GM12878 (cell line): Measurements from ENCODE around the gene NOVA2. TPM values are rescaled to one million over a fixed set of nuclear protein-coding genes. Genes with fewer than 3 reads are reported as not detected.

Experiments used
- MLLT1 ChIP-seq: fragments of 450-650 bp; IDR thresholded peaks from 2 replicates; pipeline ENCODE4 v1.6.1; 2016; ENCODE audit warnings: mild to moderate bottlenecking
- NR2C1 ChIP-seq: fragments of 450-650 bp; IDR thresholded peaks from 2 replicates; pipeline ENCODE4 v1.6.1; 2017; ENCODE audit warnings: antibody characterized with exemption, mild to moderate bottlenecking, moderate library complexity
- REST ChIP-seq: IDR thresholded peaks from 2 replicates; pipeline ENCODE4 v1.6.1; 2012; ENCODE audit warnings: mild to moderate bottlenecking, low read depth, low read length
- YY1 ChIP-seq: IDR thresholded peaks from 2 replicates; pipeline ENCODE4 v1.6.1; 2011; ENCODE audit warnings: low read depth, mild to moderate bottlenecking, low read length
- polyA plus RNA-seq, 11 experiments: library from polyadenylated mRNA; depleted of rRNA in 4 of 11; unstranded in 6 of 11; stranded (reverse) in 5 of 11; fragments of >200 nt; fragmentation: Nextera tagmentation in 4 of 11; fragmentation: Illumina TruSeq in 1 of 11; extraction: Ambion mirVana in 4 of 11; extraction: Trizol in 1 of 11; gene quantifications; 1 replicate in 1 of 11; 2 replicates in 10 of 11; pipeline versions ENCODE4 v1.2.1 to v1.2.3, GENCODE V29; 2011 to 2016; ENCODE audit warnings: inconsistent platforms in 2 of 11, missing spikeins in 2 of 11, low read depth in 1 of 11
- total RNA-seq, 4 experiments: library from RNA; depleted of rRNA in 3 of 4; stranded (reverse); fragments of >200 nt in 3 of 4; fragmentation: Illumina TruSeq in 1 of 4; extraction: Trizol in 1 of 4; gene quantifications; 2 replicates each; pipeline versions ENCODE4 v1.2.1 to v1.2.3, GENCODE V29; 2013 to 2021
- TF ChIP-seq, protein P1 (sequence below): IDR thresholded peaks from 2 replicates; pipeline ENCODE4 v1.6.1; 2012; ENCODE audit warnings: low read depth, low read length, improper control_type of control experiment

The NOVA2 gene
- total and polyA plus RNA-seq, 10 of the 15 experiments (the other 5 are each of a cell fraction or from before 2014, with no cell fraction given) = under 0.01 to 0.44 (median 0.03) TPM; not detected in 4

- TF ChIP-seq, protein P1, sequence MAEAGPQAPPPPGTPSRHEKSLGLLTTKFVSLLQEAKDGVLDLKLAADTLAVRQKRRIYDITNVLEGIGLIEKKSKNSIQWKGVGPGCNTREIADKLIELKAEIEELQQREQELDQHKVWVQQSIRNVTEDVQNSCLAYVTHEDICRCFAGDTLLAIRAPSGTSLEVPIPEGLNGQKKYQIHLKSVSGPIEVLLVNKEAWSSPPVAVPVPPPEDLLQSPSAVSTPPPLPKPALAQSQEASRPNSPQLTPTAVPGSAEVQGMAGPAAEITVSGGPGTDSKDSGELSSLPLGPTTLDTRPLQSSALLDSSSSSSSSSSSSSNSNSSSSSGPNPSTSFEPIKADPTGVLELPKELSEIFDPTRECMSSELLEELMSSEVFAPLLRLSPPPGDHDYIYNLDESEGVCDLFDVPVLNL = no peak
- TF ChIP-seq YY1 = peak; percentile 53; the same call in 1 of the 2 replicates
- peak; percentile 37; the same call in 1 of the 2 replicates for TF ChIP-seq NR2C1
- no peak for TF ChIP-seq REST
- TF ChIP-seq MLLT1 = no peak
These were observed 87.9 kb downstream of the NOVA2 start, which contains the start of gene IRF2BP1 (continued) for GRCh38 chr19:45885556-45886426.
